ENCODE results near the gene SLC25A36. TPM values are rescaled to one million over a fixed set of nuclear protein-coding genes. Genes with fewer than 3 reads are reported as not detected.

SLC25A36 gene, protein sequence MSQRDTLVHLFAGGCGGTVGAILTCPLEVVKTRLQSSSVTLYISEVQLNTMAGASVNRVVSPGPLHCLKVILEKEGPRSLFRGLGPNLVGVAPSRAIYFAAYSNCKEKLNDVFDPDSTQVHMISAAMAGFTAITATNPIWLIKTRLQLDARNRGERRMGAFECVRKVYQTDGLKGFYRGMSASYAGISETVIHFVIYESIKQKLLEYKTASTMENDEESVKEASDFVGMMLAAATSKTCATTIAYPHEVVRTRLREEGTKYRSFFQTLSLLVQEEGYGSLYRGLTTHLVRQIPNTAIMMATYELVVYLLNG
- 100 to 1,000 TPM in 3 of 5 donors, 10 to 100 TPM in 2; 54.7 to 275 (median 133) TPM for total RNA-seq
- polyA plus RNA-seq: 10 to 100 TPM; 13.1 to 29.6 (median 18.3) TPM
- long read RNA-seq, donor 1, transcript SLC25A36-208 (4 exons, 3,537 nt): major isoform, 5 of 12 reads
- long read RNA-seq, donor 1, partial matches to known transcripts: 0 of 12 reads
- long read RNA-seq, donor 1, other reads (novel, unspliced or antisense): 0 of 12 reads
- long read RNA-seq, donor 2, transcript SLC25A36-208 (4 exons, 3,537 nt): major isoform, 11 of 39 reads
- long read RNA-seq, donor 2, transcript SLC25A36-201 (7 exons, 1,301 nt): minor isoform, 8 of 39 reads
- long read RNA-seq, donor 2, partial matches to known transcripts: 17 of 39 reads
- long read RNA-seq, donor 2, other reads (novel, unspliced or antisense): 0 of 39 reads
- long read RNA-seq, donor 3, transcript SLC25A36-208 (4 exons, 3,537 nt): major isoform, 6 of 16 reads
- long read RNA-seq, donor 3, partial matches to known transcripts: 5 of 16 reads
- long read RNA-seq, donor 3, other reads (novel, unspliced or antisense): 0 of 16 reads
- long read RNA-seq, donor 4, partial matches to known transcripts: 0 of 3 reads
- long read RNA-seq, donor 4, other reads (novel, unspliced or antisense): 0 of 3 reads
- long read RNA-seq, donor 5, full-length matches to known transcripts: 34 of 34 reads
- long read RNA-seq, donor 5, partial matches to known transcripts: 0 of 34 reads
- long read RNA-seq, donor 5, other reads (novel, unspliced or antisense): 0 of 34 reads
- long read RNA-seq, donor 6: 0 reads
- long read RNA-seq, donor 7, transcript SLC25A36-208 (4 exons, 3,537 nt): major isoform, 7 of 17 reads
- long read RNA-seq, donor 7, transcript SLC25A36-209 (3 exons, 1,307 nt): minor isoform, 5 of 17 reads
- long read RNA-seq, donor 7, partial matches to known transcripts: 0 of 17 reads
- long read RNA-seq, donor 7, other reads (novel, unspliced or antisense): 0 of 17 reads
- long read RNA-seq, donor 8, transcript SLC25A36-208 (4 exons, 3,537 nt): major isoform, 6 of 27 reads
- long read RNA-seq, donor 8, partial matches to known transcripts: 6 of 27 reads
- long read RNA-seq, donor 8, other reads (novel, unspliced or antisense): 0 of 27 reads
- long read RNA-seq, donor 9, transcript SLC25A36-213 (2 exons, 544 nt): minor isoform, 5 of 17 reads
- long read RNA-seq, donor 9, transcript SLC25A36-208 (4 exons, 3,537 nt): major isoform, 6 of 17 reads
- long read RNA-seq, donor 9, partial matches to known transcripts: 0 of 17 reads
- long read RNA-seq, donor 9, other reads (novel, unspliced or antisense): 0 of 17 reads
- long read RNA-seq, donor 10, partial matches to known transcripts: 0 of 8 reads
- long read RNA-seq, donor 10, other reads (novel, unspliced or antisense): 0 of 8 reads

DNA sequence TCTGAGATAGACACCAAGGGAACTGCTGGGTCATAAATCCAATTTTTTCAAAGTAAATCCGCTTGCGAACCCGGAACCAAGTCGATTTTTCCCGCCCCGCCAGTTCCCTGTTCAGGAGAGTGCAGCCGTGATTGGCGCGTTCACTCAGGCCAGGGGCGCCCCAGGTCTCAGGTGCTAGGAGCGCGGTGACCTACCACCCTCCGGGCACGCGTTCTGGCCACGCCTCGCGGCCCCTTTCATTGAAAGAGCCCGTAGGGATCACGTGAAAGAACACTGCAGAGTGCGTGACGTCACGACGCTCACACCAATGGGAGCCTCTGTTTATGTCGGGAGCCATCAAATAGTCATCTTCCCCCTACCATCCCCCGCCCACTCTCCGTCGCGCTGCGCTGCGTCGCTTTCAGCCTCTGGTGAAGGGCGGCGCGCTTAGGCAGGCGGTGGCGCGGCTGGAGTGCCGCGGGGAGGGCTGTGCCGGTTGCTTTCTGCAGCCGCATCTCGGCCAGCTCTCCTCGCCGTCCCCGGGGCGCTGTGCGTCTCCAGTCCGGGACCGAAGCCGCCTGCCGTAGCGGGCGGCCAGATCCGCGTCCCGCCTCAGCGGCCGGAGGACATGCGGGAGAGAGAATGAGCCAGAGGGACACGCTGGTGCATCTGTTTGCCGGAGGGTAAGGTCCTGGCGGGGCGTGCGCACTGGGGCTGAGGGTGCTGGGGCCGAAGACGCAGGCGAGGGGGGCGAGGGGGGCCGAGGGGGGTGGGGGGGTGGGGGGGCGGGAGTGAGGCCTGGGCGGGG is at the start of gene SLC25A36:
Gene SLC25A36, plus strand, starts transcription at position 403 of the 787 bp plus-strand sequence. Its CDS starts 219 bp downstream, at position 622.
- peak within 1 kb of the TSS; percentile 96 to 99 (median 98) for H3K27ac ChIP-seq
- peak; percentile 98 to 100 (median 99) for TF ChIP-seq POLR2AphosphoS5 (IDR thresholded peaks at IDR 0.05)
- peak in 2 of 4 donors; percentile 94 to 96 for TF ChIP-seq POLR2A (IDR thresholded peaks at IDR 0.05)
- TF ChIP-seq, protein P1, sequence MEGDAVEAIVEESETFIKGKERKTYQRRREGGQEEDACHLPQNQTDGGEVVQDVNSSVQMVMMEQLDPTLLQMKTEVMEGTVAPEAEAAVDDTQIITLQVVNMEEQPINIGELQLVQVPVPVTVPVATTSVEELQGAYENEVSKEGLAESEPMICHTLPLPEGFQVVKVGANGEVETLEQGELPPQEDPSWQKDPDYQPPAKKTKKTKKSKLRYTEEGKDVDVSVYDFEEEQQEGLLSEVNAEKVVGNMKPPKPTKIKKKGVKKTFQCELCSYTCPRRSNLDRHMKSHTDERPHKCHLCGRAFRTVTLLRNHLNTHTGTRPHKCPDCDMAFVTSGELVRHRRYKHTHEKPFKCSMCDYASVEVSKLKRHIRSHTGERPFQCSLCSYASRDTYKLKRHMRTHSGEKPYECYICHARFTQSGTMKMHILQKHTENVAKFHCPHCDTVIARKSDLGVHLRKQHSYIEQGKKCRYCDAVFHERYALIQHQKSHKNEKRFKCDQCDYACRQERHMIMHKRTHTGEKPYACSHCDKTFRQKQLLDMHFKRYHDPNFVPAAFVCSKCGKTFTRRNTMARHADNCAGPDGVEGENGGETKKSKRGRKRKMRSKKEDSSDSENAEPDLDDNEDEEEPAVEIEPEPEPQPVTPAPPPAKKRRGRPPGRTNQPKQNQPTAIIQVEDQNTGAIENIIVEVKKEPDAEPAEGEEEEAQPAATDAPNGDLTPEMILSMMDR (IDR thresholded peaks at IDR 0.05): no peak
- peak within 1 kb of the TSS; percentile 79 to 95 (median 84) for H3K4me3 ChIP-seq
- intact Hi-C loops (cut with DNase I; ENCODE audit: low total_unique reads): no loop called here
- WGBS, 5 donors: 0 to 1% (median 0%) methylated on average over 15 to 72 of the region's 72 CpGs
- no peaks in the 10 kb centered on the region for H3K9me3 ChIP-seq
- peaks cover 2 to 40% (median 27%) of the 10 kb centered on the region in 4 donors for H3K4me1 ChIP-seq
- peak; percentile 98 to 100 for DNase-seq
- no peaks in the 10 kb centered on the region for H3K27me3 ChIP-seq
- no peaks in the 10 kb centered on the region for H3K36me3 ChIP-seq

DNA sequence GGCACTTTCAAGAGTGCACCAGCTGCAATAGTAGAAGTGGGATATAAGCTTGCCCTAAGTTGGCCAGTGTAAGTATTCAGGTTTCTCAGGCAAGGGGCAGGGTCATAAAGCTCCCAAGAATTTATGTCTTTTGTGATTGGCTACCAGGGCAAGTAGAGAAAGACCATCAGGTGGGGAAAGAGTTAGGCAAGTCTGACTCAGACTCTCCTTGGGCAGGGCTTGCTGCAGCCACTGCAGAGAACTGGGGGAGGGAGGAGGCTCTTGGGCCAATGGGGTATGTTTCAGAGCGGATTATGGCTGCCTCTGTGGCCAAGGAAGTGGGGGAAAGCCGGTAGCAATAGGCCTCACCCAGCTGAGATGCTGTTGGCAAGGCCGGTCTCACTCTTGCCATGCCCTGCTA is 44.6 kb upstream of the SLC25A36 start:
- no peaks in the 10 kb centered on the region for H3K27me3 ChIP-seq
- WGBS, 5 donors: 56 to 81% (median 71%) methylated on average over 3 of the region's 3 CpGs
- intact Hi-C loops (cut with DNase I; ENCODE audit: low total_unique reads): loop anchor here (5.0 to 10.0 kb wide), 3 partner anchors 75 to 288 kb away; no protein-coding TSS in a partner anchor
- no peaks in the 10 kb centered on the region for H3K36me3 ChIP-seq
- no peak overlapping the region for H3K27ac ChIP-seq
- H3K9me3 ChIP-seq: no peaks in the 10 kb centered on the region
- no peak overlapping the region for H3K4me3 ChIP-seq
- DNase-seq: no peak
- TF ChIP-seq EP300 (IDR thresholded peaks at IDR 0.05): no peak
- TF ChIP-seq, protein P1 (IDR thresholded peaks at IDR 0.05): no peak
- no peak for TF ChIP-seq POLR2A (IDR thresholded peaks at IDR 0.05)
- no peak for TF ChIP-seq POLR2AphosphoS5 (IDR thresholded peaks at IDR 0.05)
- peaks cover 0 to 9% (median 6%) of the 10 kb centered on the region in 4 donors for H3K4me1 ChIP-seq

DNA sequence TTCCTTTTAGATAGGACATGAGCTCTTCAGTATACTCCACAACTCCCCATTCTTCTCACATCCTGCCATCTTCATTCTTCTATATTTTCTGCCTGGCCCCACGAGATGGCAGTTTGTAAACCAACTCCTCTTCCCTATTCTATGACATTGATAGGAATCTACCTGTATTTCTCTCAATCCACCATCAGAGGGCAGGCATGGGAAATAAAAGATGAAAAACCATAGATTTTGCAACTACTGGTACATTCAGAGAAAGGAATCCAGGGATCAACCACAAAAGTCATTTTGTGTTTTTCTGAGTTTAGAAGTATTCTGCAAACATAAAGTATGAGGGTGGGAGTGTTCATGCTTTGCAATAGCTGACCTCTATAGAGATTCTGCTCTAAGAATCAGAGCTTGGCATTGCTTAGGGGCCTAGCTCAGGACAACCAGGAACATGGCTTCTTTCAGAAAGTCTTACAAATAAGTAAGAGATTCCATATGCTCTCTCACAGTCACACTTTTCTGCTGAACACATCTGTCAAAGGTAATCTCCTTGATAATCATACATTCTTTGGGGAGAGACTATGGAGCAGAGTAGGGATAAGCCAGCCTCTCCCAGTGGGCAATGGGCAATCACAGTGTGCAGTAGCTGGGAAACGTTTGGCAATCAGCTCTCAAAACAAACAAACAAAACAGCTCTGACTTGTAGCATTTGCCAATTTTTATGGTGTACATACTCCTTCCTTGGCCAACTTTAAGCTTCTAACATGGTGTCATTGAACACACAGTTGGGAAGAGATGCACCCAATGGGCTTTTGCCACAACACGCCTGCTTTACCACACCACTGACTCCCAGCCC is 43.1 kb upstream of the SLC25A36 start:
- Histone ChIP-seq H3K36me3 (no peaks in the 10 kb centered on the region), H3K27ac (no peak overlapping the region), H3K4me1 (peaks cover 0 to 9% (median 6%) of the 10 kb centered on the region in 4 donors), H3K4me3 (no peak overlapping the region), H3K9me3 (no peaks in the 10 kb centered on the region), H3K27me3 (no peaks in the 10 kb centered on the region)
- DNase-seq: peak in 1 of 2 donors; percentile 78
- TF ChIP-seq, protein P1 (IDR thresholded peaks at IDR 0.05): peak in 5 of 7 experiments; percentile 34 to 84 (median 62)
- no peak for TF ChIP-seq EP300 (IDR thresholded peaks at IDR 0.05)
- peak in 1 of 3 donors; percentile 16 for TF ChIP-seq POLR2AphosphoS5 (IDR thresholded peaks at IDR 0.05)
- TF ChIP-seq POLR2A (IDR thresholded peaks at IDR 0.05): no peak
- 33 to 39% (median 37%) methylated on average over 3 of the region's 3 CpGs for WGBS, 5 donors
- intact Hi-C loops (cut with DNase I; ENCODE audit: low total_unique reads): loop anchor here (5.0 to 10.0 kb wide), 3 partner anchors 74 to 286 kb away; no protein-coding TSS in a partner anchor
